HCEC 1CT (cell line): ENCODE measurements around the gene EPHA10.
A peak's percentile ranks its signal among the peaks of the same experiment; 100 is the strongest.
"Not testable (repeated sequence)": the region's sequence is repeated elsewhere in the genome, so short reads cannot be mapped to it uniquely, and the experiment has no call there.

Experiments
- DNase-seq: peaks from one replicate; pipeline ENCODE4 v3.0.0-alpha.2; 2017

Gene EPHA10

DNA sequence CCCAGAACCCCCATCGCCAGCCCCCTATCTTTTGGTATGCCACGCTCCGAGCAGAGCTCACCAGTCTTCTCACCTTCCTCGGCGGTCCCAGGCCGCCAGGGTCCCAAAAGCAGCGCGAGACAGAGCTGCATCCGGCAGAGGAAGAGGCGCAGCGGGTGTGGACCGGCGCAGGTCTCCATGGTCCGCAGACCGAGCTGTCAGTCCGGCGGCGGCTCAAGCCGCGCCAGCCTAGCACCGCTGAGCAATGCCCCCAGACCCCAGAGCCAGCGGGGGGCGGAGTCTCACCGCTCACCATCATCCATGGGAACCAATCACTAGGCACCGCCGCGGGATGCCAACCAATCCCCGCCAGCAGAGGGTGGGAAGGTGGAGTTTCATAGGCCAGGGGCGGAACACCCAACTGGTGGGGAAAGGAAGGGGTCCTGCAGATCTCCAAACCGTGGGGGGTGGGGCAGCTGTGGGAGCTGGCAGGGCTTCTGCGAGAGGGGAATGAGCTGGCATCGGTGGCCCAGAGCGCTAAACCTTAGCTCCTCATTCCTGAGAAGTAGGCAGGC is at the start of gene EPHA10:
Gene EPHA10, minus strand, starts transcription at position 233 of the 554 bp plus-strand sequence. Its CDS starts 54 bp downstream, at position 179.
- no peak for DNase-seq

DNA sequence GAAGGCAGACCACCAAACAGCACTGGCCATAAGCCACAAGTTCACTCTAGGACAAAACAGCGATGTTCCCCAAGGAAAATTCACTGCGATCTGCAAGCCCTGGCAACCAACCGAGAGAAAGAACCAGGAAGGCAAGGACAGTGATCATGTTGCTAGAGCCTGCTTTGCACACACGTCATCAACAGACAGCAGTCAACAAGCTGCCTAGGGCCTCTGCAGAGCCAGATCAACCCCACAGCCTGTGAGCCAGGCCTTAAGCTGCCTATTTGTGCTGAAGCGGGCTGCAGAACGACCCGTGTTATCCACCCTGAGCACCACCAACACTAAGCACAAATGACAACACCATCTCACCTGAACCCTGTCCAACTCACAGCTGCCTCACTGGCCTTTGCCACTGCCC is 49.3 kb upstream of the EPHA10 start:
- no peak for DNase-seq

DNA sequence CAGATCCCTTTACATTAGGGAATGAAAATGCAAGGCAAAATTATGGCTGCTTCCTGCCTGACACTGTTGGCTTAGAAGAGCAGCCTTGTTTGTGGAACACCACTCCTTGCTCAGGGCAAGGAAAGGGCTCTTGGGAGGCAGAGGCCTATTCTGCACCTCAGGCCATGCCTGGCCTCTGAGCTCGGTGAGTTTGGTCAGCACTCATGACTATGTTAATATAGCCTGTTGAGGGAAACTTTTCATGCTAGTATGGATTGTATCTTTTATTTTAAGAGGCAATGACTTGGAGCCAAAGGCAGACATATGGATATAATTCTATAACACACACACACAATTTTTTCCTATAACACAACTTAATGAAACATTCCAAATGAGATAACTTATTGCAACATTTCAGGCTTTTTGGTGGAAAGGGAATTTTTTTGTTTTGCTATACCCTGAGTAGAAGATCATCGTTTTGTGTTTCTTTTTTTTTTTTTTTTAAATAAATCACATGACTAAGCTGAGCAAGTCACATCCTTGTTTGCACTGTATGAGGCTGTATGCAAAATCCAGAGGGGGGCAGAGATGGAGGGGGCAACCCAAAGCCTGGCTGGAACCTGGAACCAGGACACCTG is 48.7 kb upstream of the EPHA10 start:
- DNase-seq: no peak

DNA sequence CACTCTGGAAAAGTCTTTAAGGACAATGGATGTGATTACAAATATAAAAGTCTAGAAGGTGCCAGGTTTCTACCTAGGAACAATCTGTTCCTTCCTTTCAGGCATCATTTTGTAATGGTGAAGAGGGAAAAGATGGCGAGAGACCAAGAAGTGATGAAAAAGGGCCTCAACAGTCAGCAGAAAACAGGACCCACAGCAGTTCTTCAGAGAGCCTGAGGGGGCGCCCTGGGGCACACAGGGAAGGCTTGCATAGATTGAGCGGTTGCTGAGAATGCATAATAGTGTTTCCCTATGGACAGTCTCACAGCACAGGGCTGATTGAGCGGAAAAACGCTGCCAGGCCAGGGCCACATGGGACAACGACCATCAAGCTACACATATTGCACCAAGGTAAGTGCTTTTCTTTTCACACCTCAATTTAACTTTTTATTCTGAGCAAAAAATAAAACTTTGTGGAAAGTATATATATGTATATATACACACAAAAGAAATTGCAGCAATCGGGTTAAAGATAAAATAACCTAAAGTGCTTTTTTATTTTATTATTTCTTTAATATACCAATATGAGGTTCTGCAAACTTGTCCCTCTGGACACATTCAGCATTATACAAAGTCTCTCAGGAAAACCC is 46.2 kb upstream of the EPHA10 start:
- peak; percentile 76 for DNase-seq

DNA sequence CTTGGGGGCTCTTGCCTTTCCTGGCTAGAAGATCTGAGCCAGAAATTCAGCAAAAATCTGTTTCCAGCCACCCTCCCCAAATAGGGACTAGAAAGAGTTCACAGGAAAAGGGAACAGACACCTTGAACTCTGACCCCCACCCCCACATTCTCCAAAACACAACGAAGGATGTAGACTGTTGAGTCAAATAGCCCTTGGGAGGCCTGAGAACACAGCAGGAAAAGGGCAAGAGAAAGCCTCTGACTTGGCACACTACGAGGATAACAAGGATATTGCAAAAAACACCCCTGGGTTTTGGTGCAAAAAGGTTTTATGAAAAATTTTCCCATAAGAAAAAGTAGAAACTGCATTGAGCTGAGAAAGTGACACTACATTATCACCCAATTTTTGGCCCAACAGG is 45.0 kb upstream of the EPHA10 start:
- DNase-seq: no peak

DNA sequence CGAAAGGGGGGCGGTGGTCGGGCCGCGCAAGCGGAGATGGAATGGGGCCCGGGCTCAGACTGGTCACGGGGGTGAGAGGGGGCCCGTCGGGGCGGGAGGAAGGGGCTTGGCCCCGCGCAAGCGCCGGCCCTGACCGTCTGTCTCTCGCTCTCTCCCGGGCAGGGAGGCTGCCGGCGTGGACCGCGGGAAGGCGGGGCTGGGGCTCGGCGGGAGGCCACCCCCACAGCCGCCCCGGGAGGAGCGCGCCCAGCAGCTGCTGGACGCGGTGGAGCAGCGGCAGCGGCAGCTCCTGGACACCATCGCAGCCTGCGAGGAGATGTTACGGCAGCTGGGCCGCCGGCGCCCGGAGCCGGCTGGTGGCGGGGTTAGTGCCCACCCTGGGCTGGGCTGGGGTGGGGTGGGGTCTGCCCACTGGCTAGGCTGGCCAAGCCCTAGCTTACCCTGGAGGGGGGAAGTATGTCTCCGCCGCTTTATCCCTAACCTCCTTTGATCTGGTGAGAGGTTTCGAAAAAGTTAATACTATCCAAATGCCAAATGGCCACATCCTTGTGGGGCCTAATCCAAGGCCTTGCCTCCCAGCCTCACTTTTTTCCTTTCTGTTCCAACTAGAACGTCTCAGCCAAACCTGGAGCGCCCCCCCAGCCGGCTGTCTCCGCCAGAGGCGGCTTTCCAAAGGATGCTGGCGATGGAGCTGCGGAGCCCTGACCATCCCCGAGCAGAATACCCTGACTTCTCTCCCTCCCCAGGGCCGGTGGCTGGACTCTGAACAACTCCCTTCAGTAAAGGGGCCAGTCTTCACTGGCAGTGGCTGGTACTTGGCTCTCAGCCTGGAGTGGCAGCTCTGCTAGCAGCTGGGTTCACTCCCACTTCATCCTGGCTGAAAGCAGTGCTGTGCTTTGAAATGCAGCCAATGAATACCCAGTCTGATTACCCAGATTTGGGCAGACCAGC is 43.7 kb upstream of the EPHA10 start:
- peak; percentile 83 for DNase-seq

DNA sequence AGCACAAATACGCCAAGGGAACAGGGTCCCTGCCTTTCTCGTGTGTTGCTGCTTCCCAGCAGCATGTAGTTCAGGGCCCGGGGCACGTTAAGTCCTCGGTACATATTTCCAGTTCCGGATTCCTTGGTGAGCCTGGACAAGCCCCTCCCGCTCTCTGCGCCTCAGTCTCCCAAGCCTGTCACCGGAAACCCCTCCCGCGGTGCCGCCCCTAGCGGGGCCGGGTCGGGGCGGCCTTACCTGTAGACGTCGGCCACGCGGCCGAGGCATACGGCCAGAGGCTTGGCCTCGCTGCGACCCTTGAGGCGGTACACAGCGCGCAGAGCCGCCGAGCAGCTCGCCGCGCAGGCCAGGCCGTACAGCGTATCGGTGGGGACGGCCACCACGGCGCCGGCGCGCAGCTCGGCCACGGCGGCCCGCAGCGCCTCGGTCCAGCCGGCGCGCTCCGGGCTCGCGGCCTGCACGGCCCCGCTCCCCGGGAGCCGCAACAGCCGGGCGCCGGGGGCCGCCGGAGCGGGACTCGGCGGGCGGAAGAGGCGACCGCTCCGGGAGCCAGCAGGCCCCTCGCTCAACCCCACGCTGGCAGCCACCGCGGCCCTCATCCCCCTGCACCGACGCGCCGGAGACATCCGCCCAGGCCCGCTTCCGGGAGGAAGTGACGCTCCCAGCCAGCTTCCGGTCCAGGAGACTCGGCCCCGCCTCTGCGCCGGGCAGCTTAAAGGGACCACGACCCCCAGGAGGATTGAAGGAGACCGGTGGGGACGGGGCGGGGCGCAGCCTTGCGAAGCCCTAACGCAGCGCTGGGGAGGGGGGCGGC is 42.8 kb upstream of the EPHA10 start, which contains the start of the genes C1orf122 and YRDC:
Gene C1orf122, plus strand, starts transcription at position 236 of the 814 bp plus-strand sequence. CDS start 615 bp downstream, outside the sequence.
Gene YRDC, minus strand, starts transcription at position 654 of the 814 bp plus-strand sequence. Its CDS starts 28 bp downstream, at position 626.
- peak; percentile 95 for DNase-seq

DNA sequence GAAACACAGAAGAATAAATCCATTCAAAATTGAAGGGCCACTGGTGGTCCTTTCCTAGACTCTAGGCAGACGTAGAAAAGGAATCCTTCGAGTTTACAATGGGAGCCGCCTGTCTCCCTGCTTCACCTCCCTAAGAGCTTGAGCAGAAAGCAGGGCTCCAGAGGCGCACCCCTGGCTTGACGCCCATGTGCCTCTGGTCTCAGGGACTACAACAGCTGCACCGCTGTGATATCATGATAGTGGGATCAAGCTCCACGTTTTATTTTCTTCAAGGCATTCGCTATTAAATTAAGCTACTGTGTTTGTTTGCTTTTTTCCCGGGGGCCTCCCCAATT is 42.3 kb upstream of the EPHA10 start:
- DNase-seq: no peak

DNA sequence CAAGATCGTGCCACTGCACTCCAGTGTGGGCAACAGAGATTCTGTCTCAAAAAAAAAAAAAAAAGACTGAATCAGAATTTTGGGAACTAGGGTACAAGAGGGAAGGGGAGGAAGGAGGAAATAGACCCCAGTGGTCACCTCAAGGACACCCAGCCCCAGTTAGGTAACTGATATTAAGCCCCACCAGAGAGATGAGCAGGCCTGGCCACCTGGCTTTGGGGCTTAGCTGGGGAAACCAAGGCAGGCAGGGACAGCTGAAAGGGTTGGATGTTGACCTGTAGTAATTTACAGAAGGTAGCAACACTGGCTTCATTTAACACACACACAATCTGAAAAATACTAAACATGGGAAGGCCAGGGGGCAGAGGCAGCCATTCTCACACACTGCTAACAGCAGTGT is 37.5 kb upstream of the EPHA10 start:
- DNase-seq: no peak

DNA sequence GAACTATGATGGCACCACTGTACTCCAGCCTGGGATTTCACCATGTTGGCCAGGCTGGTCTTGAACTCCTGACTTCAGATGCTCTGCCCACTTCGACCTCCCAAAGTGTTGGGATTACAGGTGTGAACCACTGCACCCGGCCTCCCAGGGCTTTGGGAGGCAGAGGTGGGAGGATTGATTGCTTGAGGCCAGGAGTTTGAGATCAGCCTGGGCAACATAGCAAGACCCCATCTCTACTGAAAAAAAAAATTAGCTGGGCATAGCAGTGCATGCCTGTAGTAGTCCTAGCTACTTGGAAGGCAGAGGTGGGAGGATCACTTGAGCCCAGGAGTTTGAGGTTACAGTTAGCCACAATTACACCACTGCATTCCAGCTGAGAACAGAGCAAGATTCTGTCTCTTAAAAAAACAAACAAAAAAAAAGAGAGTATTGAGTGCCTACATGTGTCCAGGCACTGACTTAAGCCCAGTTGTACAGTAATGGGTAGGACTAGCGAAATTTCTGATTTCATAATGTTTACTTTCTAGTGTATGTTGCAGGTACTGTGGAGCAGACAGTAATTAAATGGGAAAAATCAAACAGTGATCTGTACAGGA is 32.9 kb upstream of the EPHA10 start:
- DNase-seq: peak; percentile 45

DNA sequence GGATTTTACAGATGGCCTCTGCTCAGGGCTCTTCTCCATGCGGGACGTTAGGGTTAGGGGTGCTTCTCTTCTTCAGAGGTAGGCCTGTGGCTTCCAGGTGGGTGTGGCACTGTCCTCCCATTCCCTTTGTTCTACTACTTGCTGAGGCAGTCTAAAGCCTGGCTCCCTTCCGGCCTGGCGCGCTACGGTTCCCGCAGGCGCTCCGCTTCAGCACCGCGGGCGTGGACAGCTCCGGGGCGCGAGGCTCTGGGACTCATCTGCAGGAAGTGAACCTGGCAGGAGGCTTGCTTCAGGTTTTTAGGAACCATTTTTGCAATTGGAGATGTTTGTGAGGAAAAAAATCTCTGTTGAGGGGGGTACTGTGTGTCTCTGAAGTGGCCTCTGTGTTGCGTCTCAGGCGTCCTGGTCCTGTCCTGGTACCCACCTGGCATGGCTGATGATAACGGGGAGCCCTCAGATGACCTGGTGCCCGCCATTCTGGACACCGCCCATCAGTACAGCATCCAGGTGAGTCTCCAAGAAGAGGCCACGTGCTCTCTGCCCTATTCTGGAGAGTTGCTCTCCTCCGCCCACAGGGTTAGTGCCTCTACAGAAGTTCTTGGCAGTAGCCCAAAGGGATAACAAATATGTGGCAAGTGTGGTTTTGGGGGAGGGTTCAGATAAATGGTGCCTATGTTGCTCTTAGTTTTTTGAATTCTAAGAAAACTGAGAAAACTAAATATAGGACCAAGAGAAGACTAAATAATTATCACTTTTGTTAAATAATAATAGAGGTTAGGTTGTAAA is 30.6 kb upstream of the EPHA10 start:
- no peak for DNase-seq

DNA sequence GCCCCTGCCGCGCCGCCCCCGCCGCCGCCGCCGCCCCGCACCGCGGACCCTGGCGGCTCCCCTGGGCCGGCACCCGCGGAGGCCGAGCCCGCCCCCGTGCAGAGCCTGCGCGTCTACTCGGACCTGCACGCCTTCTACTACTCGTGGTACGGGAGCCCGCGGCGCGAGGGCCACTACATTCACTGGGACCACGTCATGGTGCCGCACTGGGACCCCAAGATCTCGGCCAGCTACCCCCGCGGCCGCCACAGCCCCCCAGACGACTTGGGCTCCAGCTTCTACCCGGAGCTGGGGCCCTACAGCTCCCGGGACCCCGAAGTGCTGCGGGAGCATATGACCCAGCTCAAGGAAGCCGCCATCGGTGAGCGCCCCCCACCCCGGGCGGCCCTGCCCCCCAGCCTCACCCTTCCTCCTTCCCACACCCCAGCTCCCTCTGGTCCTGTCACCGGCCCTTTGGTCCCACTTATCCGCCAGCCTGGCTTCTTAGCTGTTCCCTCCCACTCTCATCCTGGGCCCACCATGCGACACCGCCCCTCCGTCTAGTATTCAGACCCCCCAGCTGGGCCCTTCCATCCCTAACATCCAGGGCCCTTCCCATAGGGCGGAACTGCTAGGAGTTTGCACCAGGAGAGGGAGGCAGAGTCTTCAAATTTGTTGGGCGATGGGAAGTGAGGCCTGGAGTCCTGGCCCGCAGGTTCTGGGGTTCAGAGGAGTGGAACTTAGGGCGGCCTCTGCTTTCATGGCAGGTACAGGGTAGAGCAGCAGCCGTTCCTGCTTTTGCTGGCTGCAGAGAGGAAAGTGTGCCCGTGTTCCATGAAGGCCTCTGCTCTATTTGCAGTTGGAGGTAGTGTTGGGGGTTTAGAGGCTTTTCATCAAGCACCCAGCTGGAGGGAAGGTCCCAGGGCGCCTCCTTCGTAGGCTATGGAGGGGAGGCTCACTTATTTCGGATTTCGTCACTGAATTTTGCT is 29.7 kb upstream of the EPHA10 start:
- DNase-seq: peak; percentile 30

DNA sequence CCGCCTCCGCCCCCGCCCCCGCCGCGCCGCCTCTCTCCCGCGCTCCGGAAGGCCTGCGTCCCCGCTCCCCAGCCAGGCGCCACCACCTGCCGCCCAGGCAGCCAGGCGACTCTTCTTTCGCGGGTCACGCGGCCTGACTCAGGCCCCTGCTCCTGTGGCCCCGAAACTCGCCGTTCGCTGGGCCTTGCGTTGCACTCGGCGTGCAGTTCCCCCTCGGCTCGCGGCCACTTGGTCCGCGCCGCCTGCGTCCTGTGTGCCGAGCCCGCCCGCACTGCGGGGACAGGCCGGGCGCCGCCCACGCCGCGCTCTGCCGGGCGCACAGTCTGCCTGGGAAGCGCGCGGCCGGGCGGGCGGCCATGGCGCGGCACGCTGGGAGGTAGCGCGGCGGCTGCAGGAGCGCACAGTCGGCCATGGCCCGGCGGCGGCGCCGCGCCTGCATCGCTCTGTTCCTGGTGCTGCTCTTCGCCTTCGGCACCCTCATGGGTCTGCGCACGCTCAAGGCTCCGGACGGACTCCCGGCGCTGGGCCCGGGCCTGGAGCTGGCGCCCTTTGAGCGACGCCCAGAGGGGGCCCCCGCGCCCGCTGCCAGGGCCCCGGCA is 29.0 kb upstream of the EPHA10 start, which contains the start of gene MANEAL:
Gene MANEAL, plus strand, starts transcription at position 75 of the 599 bp plus-strand sequence. Its CDS starts 336 bp downstream, at position 411.
- peak; percentile 36 for DNase-seq

DNA sequence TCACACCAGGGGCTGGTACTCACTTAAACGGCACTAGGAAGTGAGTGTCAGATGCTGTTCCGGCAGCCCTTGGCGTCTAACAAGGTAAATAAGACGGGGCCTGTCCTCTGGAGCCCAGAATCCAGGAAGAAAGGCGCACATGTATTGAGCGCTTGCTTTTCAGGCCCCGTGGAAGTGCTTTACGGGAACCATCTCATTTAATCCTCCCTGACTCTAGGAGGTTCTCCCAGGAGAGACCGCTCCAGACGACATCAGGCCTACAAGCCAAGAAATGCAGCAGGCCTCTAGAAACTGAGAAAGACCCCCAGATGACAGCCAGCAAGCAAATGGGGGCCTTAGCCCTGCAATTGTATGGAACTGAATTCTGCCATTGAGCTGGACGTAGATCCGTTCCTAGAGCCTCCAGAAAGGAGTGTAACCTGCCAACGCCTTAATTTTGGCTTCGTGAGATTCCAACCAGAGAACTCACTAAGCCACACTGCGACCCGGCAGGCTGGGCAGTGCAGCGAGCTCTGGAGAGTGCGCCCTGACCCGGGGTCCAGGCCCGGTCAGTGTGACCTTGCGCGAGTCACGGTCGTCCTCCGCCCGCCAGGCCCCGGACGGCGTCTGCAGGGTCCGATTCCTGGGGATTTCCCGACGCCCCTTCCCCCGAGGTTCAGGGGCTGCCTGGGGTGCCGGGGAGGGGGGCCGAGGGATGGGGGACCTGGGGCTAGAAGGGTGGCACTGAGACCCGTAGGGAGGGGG is 28.2 kb upstream of the EPHA10 start:
- DNase-seq: no peak

DNA sequence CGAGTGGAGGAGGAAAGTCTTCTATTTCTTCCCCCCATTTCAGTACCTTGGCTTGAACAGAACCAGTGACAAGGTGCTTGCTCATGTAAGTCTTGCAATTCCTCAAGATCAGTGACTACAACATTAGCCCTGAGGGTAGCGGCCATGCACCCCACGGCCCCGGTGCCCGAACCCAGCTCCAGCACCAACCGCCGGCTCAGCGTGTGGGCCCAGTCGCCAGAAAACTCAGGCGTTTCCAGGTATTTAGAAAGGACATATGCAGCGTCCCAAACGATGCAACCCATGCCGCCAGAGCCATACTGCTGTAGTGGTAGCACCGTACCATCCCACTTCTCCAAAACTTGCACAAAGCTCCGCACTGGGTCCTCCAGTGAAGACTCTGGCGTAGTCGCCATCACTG is 17.6 kb upstream of the EPHA10 start:
- no peak for DNase-seq

DNA sequence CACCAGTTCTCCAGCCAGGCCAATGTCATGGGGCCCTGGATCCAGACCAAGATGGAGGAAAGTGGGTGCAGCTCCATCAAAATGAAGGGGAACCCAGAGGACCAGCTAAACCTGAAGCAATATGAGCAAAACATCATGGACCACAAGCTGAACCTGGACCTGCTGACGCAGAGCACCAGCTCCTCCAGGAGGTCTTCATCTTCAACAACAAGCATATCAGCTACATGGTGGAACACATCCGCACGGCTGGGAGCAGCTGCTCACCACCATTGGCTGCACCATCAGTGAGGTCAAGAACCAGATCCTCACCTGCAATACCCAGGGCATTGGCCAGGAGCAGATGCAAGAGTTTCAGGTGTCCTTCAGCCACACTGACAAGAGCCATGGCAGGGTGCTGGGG is 13.7 kb upstream of the EPHA10 start:
- no peak for DNase-seq

DNA sequence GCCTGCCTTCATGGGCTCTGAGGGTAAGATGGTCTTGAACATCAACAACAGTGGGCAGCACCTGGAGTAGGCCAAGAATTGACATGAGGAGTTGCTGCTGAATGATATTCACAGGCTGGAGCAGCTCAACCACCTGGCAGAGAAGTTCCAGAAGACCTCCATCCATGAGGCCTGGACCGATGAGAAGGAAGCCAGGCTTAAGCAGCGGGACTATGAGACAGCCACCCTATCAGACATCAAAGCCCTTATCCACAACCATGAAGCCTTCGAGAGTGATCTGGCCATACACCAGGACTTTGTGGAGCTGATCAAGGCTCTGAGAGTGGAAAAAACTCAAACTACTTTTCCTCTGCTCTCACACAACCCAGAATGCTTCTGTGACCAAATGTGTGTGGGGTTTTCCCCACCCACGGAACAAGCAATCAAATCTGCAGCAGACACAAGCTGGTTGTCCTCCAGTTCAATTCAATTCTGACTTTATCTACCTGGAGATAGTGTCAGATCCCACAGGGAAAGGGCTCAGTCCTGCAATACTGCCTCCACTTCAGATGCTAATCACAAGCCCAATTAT is 12.1 kb upstream of the EPHA10 start:
- no peak for DNase-seq

DNA sequence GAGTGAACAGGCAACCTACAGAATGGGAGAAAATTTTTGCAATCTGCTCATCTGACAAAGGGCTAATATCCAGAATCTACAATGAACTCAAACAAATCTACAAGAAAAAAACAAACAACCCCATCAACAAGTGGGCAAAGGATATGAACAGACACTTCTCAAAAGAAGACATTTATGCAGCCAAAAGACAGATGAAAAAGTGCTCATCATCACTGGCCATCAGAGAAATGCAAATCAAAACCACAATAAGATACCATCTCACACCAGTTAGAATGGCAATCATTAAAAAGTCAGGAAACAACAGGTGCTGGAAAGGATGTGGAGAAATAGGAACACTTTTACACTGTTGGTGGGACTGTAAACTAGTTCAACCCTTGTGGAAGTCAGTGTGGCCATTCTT is 6.5 kb upstream of the EPHA10 start:
- not testable (repeated sequence) for DNase-seq
